ENCODE measurements around the gene CCL22.

Gene CCL22

DNA sequence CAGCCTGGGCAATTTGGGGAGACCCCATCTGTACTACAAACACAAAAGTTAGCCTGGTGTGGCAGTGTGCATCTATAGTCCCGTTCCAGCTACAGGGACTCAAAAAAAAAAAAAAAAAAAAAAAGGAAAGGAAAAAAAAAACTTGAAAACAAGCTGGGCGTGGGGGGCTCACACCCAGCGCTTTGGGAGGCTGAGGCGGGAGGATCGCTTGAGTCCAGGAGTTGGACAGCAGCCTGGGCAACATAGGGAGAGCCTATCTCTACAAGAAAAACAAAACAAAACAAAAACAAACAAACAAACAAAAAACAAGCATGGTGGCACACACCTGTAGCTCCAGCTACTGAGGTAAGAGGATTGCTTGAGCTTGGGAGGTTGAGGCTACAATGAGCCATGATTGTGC lies 33.1 kb downstream of the CCL22 start:
- DNase-seq: no peak
- H3K9me3 ChIP-seq (replicated peaks; ENCODE audit: insufficient read depth, low read length): no peaks in the 10 kb centered on the region
- H3K4me3 ChIP-seq (ENCODE audit: low read length): no peak overlapping the region
- H3F3A ChIP-seq (ENCODE audit: insufficient read depth, low read length): no peaks in the 10 kb centered on the region
- no peak overlapping the region for H3K4me2 ChIP-seq (ENCODE audit: low read depth, low read length)
- H4K20me1 ChIP-seq (ENCODE audit: insufficient read depth, low read length): no peaks in the 10 kb centered on the region
- no peak for TF ChIP-seq EZH2phosphoT487 (IDR thresholded peaks at IDR 0.05; ENCODE audit: low read length)
- no peak for TF ChIP-seq EZH2 (optimal IDR thresholded peaks at IDR 0.05; ENCODE audit: low read depth, low read length)
- TF ChIP-seq, protein P1, sequence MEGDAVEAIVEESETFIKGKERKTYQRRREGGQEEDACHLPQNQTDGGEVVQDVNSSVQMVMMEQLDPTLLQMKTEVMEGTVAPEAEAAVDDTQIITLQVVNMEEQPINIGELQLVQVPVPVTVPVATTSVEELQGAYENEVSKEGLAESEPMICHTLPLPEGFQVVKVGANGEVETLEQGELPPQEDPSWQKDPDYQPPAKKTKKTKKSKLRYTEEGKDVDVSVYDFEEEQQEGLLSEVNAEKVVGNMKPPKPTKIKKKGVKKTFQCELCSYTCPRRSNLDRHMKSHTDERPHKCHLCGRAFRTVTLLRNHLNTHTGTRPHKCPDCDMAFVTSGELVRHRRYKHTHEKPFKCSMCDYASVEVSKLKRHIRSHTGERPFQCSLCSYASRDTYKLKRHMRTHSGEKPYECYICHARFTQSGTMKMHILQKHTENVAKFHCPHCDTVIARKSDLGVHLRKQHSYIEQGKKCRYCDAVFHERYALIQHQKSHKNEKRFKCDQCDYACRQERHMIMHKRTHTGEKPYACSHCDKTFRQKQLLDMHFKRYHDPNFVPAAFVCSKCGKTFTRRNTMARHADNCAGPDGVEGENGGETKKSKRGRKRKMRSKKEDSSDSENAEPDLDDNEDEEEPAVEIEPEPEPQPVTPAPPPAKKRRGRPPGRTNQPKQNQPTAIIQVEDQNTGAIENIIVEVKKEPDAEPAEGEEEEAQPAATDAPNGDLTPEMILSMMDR (IDR thresholded peaks at IDR 0.05; ENCODE audit: low read length): no peak
- H3K4me1 ChIP-seq (ENCODE audit: low read length): no peaks in the 10 kb centered on the region
- no peak overlapping the region for H2AFZ ChIP-seq (ENCODE audit: low read length)
- H3K27me3 ChIP-seq (replicated peaks; ENCODE audit: insufficient read depth, low read length): no peaks in the 10 kb centered on the region
- H3K27ac ChIP-seq (ENCODE audit: low read length): no peak overlapping the region
- no peak overlapping the region for H3K9ac ChIP-seq (ENCODE audit: low read length)
- no peaks in the 10 kb centered on the region for H3K9me2 ChIP-seq (replicated peaks; ENCODE audit: insufficient read depth, low read length)
- no peaks in the 10 kb centered on the region for H3K79me2 ChIP-seq (ENCODE audit: low read length)
- no peaks in the 10 kb centered on the region for H3K36me3 ChIP-seq (replicated peaks; ENCODE audit: insufficient read depth, low read length)

DNA sequence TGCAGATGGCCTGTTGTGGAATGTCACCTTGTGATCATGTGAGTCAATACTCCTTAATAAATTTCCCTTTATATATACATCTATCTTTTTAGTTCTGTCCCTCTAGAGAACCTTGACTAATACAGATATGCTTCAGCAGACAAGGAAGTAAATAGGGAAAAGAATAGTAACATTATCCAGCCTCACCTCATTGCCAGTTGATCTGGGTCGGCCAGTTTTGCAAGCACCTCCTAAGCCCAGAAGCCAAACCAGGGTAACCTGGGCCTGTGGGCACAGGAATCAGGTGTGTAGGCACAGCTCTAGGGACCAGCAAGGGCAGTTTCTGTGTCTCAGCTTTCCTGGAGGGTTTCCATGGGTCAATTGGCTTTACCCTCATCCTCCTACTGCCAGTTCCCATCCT lies 34.1 kb downstream of the CCL22 start:
- Histone ChIP-seq H2AFZ (ENCODE audit: low read length) (no peak overlapping the region), H3K9me3 (replicated peaks; ENCODE audit: insufficient read depth, low read length) (no peaks in the 10 kb centered on the region), H3K4me1 (ENCODE audit: low read length) (no peaks in the 10 kb centered on the region), H3F3A (ENCODE audit: insufficient read depth, low read length) (no peaks in the 10 kb centered on the region), H3K4me2 (ENCODE audit: low read depth, low read length) (no peak overlapping the region), H3K27ac (ENCODE audit: low read length) (no peak overlapping the region), H3K27me3 (replicated peaks; ENCODE audit: insufficient read depth, low read length) (no peaks in the 10 kb centered on the region), H3K9ac (ENCODE audit: low read length) (no peak overlapping the region), H3K9me2 (replicated peaks; ENCODE audit: insufficient read depth, low read length) (no peaks in the 10 kb centered on the region), H3K79me2 (ENCODE audit: low read length) (no peaks in the 10 kb centered on the region), H3K36me3 (replicated peaks; ENCODE audit: insufficient read depth, low read length) (no peaks in the 10 kb centered on the region), H4K20me1 (ENCODE audit: insufficient read depth, low read length) (no peaks in the 10 kb centered on the region), H3K4me3 (ENCODE audit: low read length) (no peak overlapping the region)
- DNase-seq: no peak
- TF ChIP-seq, protein P1 (IDR thresholded peaks at IDR 0.05; ENCODE audit: low read length): no peak
- TF ChIP-seq EZH2phosphoT487 (IDR thresholded peaks at IDR 0.05; ENCODE audit: low read length) (no peak), EZH2 (optimal IDR thresholded peaks at IDR 0.05; ENCODE audit: low read depth, low read length) (no peak)

- DNase-seq: no peak
- Histone ChIP-seq H3K9ac (ENCODE audit: low read length) (no peak overlapping the region), H2AFZ (ENCODE audit: low read length) (no peak overlapping the region), H3F3A (ENCODE audit: insufficient read depth, low read length) (no peaks in the 10 kb centered on the region), H3K9me2 (replicated peaks; ENCODE audit: insufficient read depth, low read length) (no peaks in the 10 kb centered on the region), H3K36me3 (replicated peaks; ENCODE audit: insufficient read depth, low read length) (no peaks in the 10 kb centered on the region), H3K4me1 (ENCODE audit: low read length) (no peaks in the 10 kb centered on the region), H4K20me1 (ENCODE audit: insufficient read depth, low read length) (no peaks in the 10 kb centered on the region), H3K79me2 (ENCODE audit: low read length) (no peaks in the 10 kb centered on the region), H3K9me3 (replicated peaks; ENCODE audit: insufficient read depth, low read length) (no peaks in the 10 kb centered on the region), H3K27me3 (replicated peaks; ENCODE audit: insufficient read depth, low read length) (no peaks in the 10 kb centered on the region), H3K27ac (ENCODE audit: low read length) (no peak overlapping the region), H3K4me3 (ENCODE audit: low read length) (no peak overlapping the region), H3K4me2 (ENCODE audit: low read depth, low read length) (no peak overlapping the region)
- TF ChIP-seq, protein P1 (IDR thresholded peaks at IDR 0.05; ENCODE audit: low read length): no peak
Measured at GRCh38 chr16:57394444-57394843, 35.9 kb downstream of the CCL22 start.

Measured in MM.1S (cell line).